HepG2 (cell line): ENCODE measurements around the gene TFG. TPM values are rescaled to one million over a fixed set of nuclear protein-coding genes. Genes with fewer than 3 reads are reported as not detected.
A peak's percentile ranks its signal among the peaks of the same experiment; 100 is the strongest.

Experiments
- AGO1 ChIP-seq: fragments of 200-400 bp; formaldehyde crosslinking; IDR thresholded peaks from 2 replicates; pipeline ENCODE4 v1.6.1; 2017; ENCODE audit warnings: mild to moderate bottlenecking, low read depth, low read length, moderate library complexity; ENCODE audit not compliant: poor library complexity, severe bottlenecking
- DMAP1 ChIP-seq: IDR thresholded peaks from 2 replicates; pipeline ENCODE4 v1.6.1; 2016
- DNMT1 ChIP-seq: sonication (generic); formaldehyde crosslinking; IDR thresholded peaks from 2 replicates; pipeline ENCODE4 v1.5.1; 2020; ENCODE audit warnings: mild to moderate bottlenecking, missing genetic modification reagents
- DR1 ChIP-seq: sonication (generic); formaldehyde crosslinking; IDR thresholded peaks from 2 replicates; pipeline ENCODE4 v1.8.0; 2021; ENCODE audit warnings: mild to moderate bottlenecking, missing genetic modification reagents, inconsistent platforms
- HOXA7 ChIP-seq: sonication (generic); formaldehyde crosslinking; IDR thresholded peaks from 2 replicates; pipeline ENCODE4 v1.8.1; 2022; ENCODE audit warnings: mild to moderate bottlenecking, missing genetic modification reagents, moderate library complexity
- JUNB ChIP-seq: sonication (generic); formaldehyde crosslinking; IDR thresholded peaks from 2 replicates; pipeline ENCODE4 v1.8.0; 2022; ENCODE audit warnings: missing genetic modification reagents, mild to moderate bottlenecking, borderline replicate concordance
- NRL ChIP-seq: sonication (generic); formaldehyde crosslinking; IDR thresholded peaks from 2 replicates; pipeline ENCODE4 v1.5.0; 2020; ENCODE audit warnings: missing genetic modification reagents, mild to moderate bottlenecking, moderate library complexity, borderline replicate concordance
- PTBP1 ChIP-seq: fragments of 200-400 bp; formaldehyde crosslinking; IDR thresholded peaks from 2 replicates; pipeline ENCODE4 v1.6.1; 2018; ENCODE audit warnings: low read length, low read depth; ENCODE audit not compliant: poor library complexity, severe bottlenecking
- RELA ChIP-seq: sonication (generic); formaldehyde crosslinking; IDR thresholded peaks from 2 replicates; pipeline ENCODE4 v1.4.0; 2020; ENCODE audit warnings: missing genetic modification reagents
- SIN3B ChIP-seq: fragments of 150-350 bp; IDR thresholded peaks from 2 replicates; pipeline ENCODE4 v1.6.1; 2014; ENCODE audit warnings: low read length
- SMAD3 ChIP-seq: sonication (generic); formaldehyde crosslinking; IDR thresholded peaks from 2 replicates; pipeline ENCODE4 v1.4.0; 2020; ENCODE audit warnings: missing genetic modification reagents
- SP140L ChIP-seq: sonication (generic); formaldehyde crosslinking; IDR thresholded peaks from 2 replicates; pipeline ENCODE4 v1.4.0; 2020; ENCODE audit warnings: missing genetic modification reagents, borderline replicate concordance
- TAF1 ChIP-seq: sonication (generic); formaldehyde crosslinking; IDR thresholded peaks from 2 replicates; pipeline ENCODE4 v1.4.0; 2020; ENCODE audit warnings: missing genetic modification reagents
- THAP11 ChIP-seq: IDR thresholded peaks from 2 replicates; pipeline ENCODE4 v1.6.1; 2016; ENCODE audit warnings: missing biosample characterization, missing genetic modification reagents
- XRCC5 ChIP-seq: fragments of 200-400 bp; formaldehyde crosslinking; optimal IDR thresholded peaks from 2 replicates; pipeline ENCODE3; 2017; ENCODE audit warnings: mild to moderate bottlenecking, low read length
- ZNF260 ChIP-seq: sonication (generic); formaldehyde crosslinking; IDR thresholded peaks from 2 replicates; pipeline ENCODE4 v1.4.0; 2020; ENCODE audit warnings: missing genetic modification reagents, low read depth, mild to moderate bottlenecking, borderline replicate concordance
- ZNF333 ChIP-seq: sonication (generic); formaldehyde crosslinking; IDR thresholded peaks from 2 replicates; pipeline ENCODE4 v1.4.0; 2020; ENCODE audit warnings: mild to moderate bottlenecking, missing genetic modification reagents, borderline replicate concordance
- ZNF496 ChIP-seq: sonication (generic); formaldehyde crosslinking; IDR thresholded peaks from 2 replicates; pipeline ENCODE4 v1.8.1; 2023; ENCODE audit warnings: mild to moderate bottlenecking, moderate library complexity, missing genetic modification reagents; ENCODE audit not compliant: insufficient replicate concordance
- ZNF567 ChIP-seq: sonication (generic); formaldehyde crosslinking; IDR thresholded peaks from 2 replicates; pipeline ENCODE4 v1.8.1; 2023; ENCODE audit warnings: mild to moderate bottlenecking, missing genetic modification reagents, borderline replicate concordance
- ZNF703 ChIP-seq: sonication (generic); formaldehyde crosslinking; IDR thresholded peaks from 2 replicates; pipeline ENCODE4 v1.5.1; 2020; ENCODE audit warnings: missing genetic modification reagents, mild to moderate bottlenecking, moderate library complexity, borderline replicate concordance
- ZNF749 ChIP-seq: sonication (generic); formaldehyde crosslinking; IDR thresholded peaks from 2 replicates; pipeline ENCODE4 v1.8.0; 2022; ENCODE audit warnings: mild to moderate bottlenecking, missing genetic modification reagents, moderate library complexity, borderline replicate concordance
- ZNF761 ChIP-seq: sonication (generic); formaldehyde crosslinking; conservative IDR thresholded peaks from 2 replicates; pipeline ENCODE4 v1.4.0; 2020; ENCODE audit warnings: mild to moderate bottlenecking, missing genetic modification reagents
- ZNF776 ChIP-seq: sonication (generic); formaldehyde crosslinking; IDR thresholded peaks from 2 replicates; pipeline ENCODE4 v1.4.0; 2020; ENCODE audit warnings: mild to moderate bottlenecking, missing genetic modification reagents
- ZNF878 ChIP-seq: sonication (generic); formaldehyde crosslinking; IDR thresholded peaks from 2 replicates; pipeline ENCODE4 v1.8.1; 2023; ENCODE audit warnings: mild to moderate bottlenecking, missing genetic modification reagents, moderate library complexity
- polyA plus RNA-seq, 8 experiments: library from polyadenylated mRNA; depleted of rRNA in 3 of 8; stranded (reverse) in 7 of 8; unstranded in 1 of 8; fragments of >200 nt; fragmentation: Illumina TruSeq in 4 of 8; extraction: Trizol in 4 of 8; gene quantifications; 2 replicates each; pipeline versions ENCODE4 v1.2.1 to v1.2.3, GENCODE V29; 2011 to 2016; ENCODE audit warnings: low read depth in 4 of 8, missing spikeins in 1 of 8, mixed read lengths in 1 of 8; ENCODE audit not compliant: insufficient read depth in 1 of 8
- total RNA-seq, 5 experiments: library from RNA; depleted of rRNA; stranded (reverse); fragments of >200 nt; fragmentation: Illumina TruSeq; extraction: Trizol; gene quantifications; 2 replicates each; pipeline ENCODE4 v1.2.3, GENCODE V29; 2016; ENCODE audit warnings: low read depth in 1 of 5
- TF ChIP-seq, protein P1 (sequence below): IDR thresholded peaks from 2 replicates; pipeline ENCODE4 v1.6.1; 2016; ENCODE audit warnings: control low read depth
- TF ChIP-seq, protein P2 (sequence below): sonication (generic); formaldehyde crosslinking; IDR thresholded peaks from 2 replicates; pipeline ENCODE4 v1.8.0; 2022; ENCODE audit warnings: missing genetic modification reagents, mild to moderate bottlenecking, inconsistent platforms, borderline replicate concordance
- TF ChIP-seq, protein P3 (sequence below): IDR thresholded peaks from 2 replicates; pipeline ENCODE4 v1.6.1; 2016; ENCODE audit warnings: mild to moderate bottlenecking, missing biosample characterization, missing genetic modification reagents

Gene TFG
- total and polyA plus RNA-seq, 2 of the 13 experiments (the other 11 are each of a cell fraction or from before 2014, with no cell fraction given), result 53.6 to 71.7 TPM

DNA sequence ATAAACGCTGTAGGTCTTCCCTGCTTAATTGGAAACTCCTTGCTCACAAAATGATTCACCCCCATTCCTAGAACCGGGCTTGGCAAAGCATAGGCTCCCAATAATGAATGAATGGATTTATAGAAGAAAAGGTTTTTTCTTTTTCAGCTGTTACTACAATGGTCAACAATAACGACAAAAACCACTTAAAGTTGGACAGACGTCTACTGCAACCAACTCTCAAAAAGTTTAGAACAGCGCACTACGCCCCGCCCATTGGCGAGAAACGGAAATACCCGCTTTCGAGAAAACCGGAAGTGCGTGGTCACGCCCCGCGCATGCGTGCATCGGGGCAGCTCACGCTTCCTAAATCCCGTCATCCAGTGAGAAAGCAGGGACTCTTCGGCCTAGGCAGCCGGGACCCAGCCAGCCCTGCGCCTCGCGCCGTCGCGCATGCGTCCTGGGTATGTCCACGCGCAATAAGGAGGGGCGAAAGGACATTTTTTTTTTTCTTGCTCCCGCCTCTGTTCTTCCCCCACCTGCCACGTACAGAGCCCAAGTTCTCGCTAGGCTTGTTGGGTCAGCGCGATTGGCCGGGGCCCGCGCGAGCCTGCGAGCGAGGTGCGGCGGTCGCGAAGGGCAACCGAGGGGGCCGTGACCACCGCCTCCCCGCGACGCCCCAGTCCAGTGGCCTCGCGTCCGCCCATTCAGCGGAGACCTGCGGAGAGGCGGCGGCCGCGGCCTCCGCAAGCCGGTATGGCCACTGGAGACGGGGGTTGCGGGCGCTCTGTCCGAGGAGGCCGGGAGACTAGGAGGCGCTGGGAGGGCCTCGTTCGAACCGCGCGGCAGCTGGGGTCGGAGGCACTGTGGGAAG, at the start of gene TFG (continued):
- TF ChIP-seq ZNF260 (CRISPR knock-in tag), result no peak
- TF ChIP-seq AGO1, result peak; percentile 52
- TF ChIP-seq, protein P1, sequence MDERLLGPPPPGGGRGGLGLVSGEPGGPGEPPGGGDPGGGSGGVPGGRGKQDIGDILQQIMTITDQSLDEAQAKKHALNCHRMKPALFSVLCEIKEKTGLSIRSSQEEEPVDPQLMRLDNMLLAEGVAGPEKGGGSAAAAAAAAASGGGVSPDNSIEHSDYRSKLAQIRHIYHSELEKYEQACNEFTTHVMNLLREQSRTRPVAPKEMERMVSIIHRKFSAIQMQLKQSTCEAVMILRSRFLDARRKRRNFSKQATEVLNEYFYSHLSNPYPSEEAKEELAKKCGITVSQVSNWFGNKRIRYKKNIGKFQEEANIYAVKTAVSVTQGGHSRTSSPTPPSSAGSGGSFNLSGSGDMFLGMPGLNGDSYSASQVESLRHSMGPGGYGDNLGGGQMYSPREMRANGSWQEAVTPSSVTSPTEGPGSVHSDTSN (CRISPR knock-in tag), result no peak
- no peak for TF ChIP-seq ZNF496
- TF ChIP-seq JUNB (CRISPR knock-in tag), result no peak
- 0 out of 2 replicates have a peak, but pooled peaks have one; percentile 56 for TF ChIP-seq DNMT1 (CRISPR knock-in tag)
- peak; percentile 18; the same call in 1 of the 2 replicates for TF ChIP-seq NRL (CRISPR knock-in tag)
- no peak for TF ChIP-seq SMAD3 (CRISPR knock-in tag)
- TF ChIP-seq ZNF776, result peak; percentile 89
- peak; percentile 91 for TF ChIP-seq THAP11 (CRISPR knock-in tag)
- no peak for TF ChIP-seq ZNF703 (CRISPR knock-in tag)
- no peak for TF ChIP-seq HOXA7 (CRISPR knock-in tag)
- TF ChIP-seq TAF1 (CRISPR knock-in tag), result peak; percentile 66
- TF ChIP-seq ZNF567, result 0 out of 2 replicates have a peak, but pooled peaks have one; percentile 18
- TF ChIP-seq, protein P2, sequence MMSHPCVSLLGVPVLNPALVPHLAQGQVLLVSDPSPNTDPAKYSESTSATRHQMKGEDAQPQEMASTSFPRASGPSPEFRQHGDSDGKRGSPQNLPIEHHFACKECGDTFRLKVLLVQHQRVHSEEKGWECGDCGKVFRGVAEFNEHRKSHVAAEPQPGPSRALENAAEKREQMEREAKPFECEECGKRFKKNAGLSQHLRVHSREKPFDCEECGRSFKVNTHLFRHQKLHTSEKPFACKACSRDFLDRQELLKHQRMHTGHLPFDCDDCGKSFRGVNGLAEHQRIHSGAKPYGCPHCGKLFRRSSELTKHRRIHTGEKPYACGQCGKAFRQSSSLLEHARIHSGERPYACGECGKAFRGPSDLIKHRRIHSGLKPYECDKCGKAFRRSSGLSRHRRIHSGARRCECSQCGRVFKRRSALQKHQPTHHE, result peak; percentile 52; the same call in 1 of the 2 replicates
- 0 out of 2 replicates have a peak, but pooled peaks have one; percentile 76 for TF ChIP-seq DR1 (CRISPR knock-in tag)
- no peak for TF ChIP-seq RELA (CRISPR knock-in tag)
- TF ChIP-seq, protein P3, sequence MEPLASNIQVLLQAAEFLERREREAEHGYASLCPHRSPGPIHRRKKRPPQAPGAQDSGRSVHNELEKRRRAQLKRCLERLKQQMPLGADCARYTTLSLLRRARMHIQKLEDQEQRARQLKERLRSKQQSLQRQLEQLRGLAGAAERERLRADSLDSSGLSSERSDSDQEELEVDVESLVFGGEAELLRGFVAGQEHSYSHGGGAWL (CRISPR knock-in tag), result peak; percentile 64; the same call in 1 of the 2 replicates
- peak; percentile 48; the same call in 1 of the 2 replicates for TF ChIP-seq ZNF749 (CRISPR knock-in tag)
- TF ChIP-seq XRCC5, result no peak
- no peak for TF ChIP-seq PTBP1
- TF ChIP-seq SP140L (CRISPR knock-in tag), result no peak
- no peak; the same call in 1 of the 2 replicates for TF ChIP-seq ZNF761
- TF ChIP-seq DMAP1 (CRISPR knock-in tag), result peak; percentile 93
- 0 out of 2 replicates have a peak, but pooled peaks have one; percentile 44 for TF ChIP-seq ZNF333 (CRISPR knock-in tag)
- TF ChIP-seq SIN3B, result no peak
- TF ChIP-seq ZNF878 (CRISPR knock-in tag), result no peak
